A549 (cell line): ENCODE results near the gene RANBP17. TPM values are rescaled to one million over a fixed set of nuclear protein-coding genes. Genes with fewer than 3 reads are reported as not detected.

ENCODE experiments used
- ATAC-seq, 2 experiments: fragments of 200-7000 bp in 1 of 2; fragments of >200 bp in 1 of 2; cut with Nextera tagmentation in 1 of 2; cut with Tn5 transposase in 1 of 2; 3 replicates each; pipeline versions ENCODE4 v1.8.0 to v1.9.1; 2018 to 2020; ENCODE audit warnings: mild to moderate bottlenecking in 1 of 2, moderate library complexity in 1 of 2
- CTCF ChIA-PET: fragments of 300-600 bp; sonication (Branson Sonifier 250); formaldehyde crosslinking; extraction: SDS; loops from one replicate; lab custom pipeline; 2021; ENCODE audit warnings: antibody characterized with exemption, inconsistent platforms; lab: Yijun Ruan, JAX
- POLR2A ChIA-PET: fragments of 350-600 bp; formaldehyde crosslinking; extraction: SDS; loops from one replicate; lab custom pipeline; 2021; ENCODE audit warnings: antibody characterized with exemption, inconsistent platforms; lab: Yijun Ruan, JAX
- DNase-seq, 2 experiments: peaks; one replicate each; pipeline versions ENCODE4 v3.0.0 to v3.0.0-alpha.2; 2011 to 2016; ENCODE audit warnings: low read depth in 1 of 2, low spot score in 1 of 2
- FAIRE-seq: peaks from 2 replicates; lab custom pipeline; 2011; peaks lifted over from hg19 to GRCh38; lab: Jason Lieb, UNC
- H3K27ac ChIP-seq, 2 experiments: fragments of >200 bp; sonication (Bioruptor Twin); formaldehyde crosslinking; 3 replicates each; pipeline ENCODE4 v1.5.1; 2016 to 2017
- H3K4me1 ChIP-seq: fragments of >200 bp; sonication (Bioruptor Twin); formaldehyde crosslinking; 3 replicates; pipeline ENCODE4 v1.6.1; 2016
- H3K4me2 ChIP-seq: fragments of >200 bp; sonication (Bioruptor Twin); formaldehyde crosslinking; 3 replicates; pipeline ENCODE4 v1.6.1; 2016
- H3K4me3 ChIP-seq: fragments of >200 bp; sonication (Bioruptor Twin); formaldehyde crosslinking; 3 replicates; pipeline ENCODE4 v1.5.1; 2016
- H3K9me3 ChIP-seq: fragments of >200 bp; sonication (Bioruptor Twin); formaldehyde crosslinking; 3 replicates; pipeline ENCODE4 v1.6.1; 2016
- CBX2 ChIP-seq: fragments of 200-600 bp; sonication (generic); IDR thresholded peaks from 2 replicates; pipeline ENCODE4 v1.6.1; 2016; ENCODE audit warnings: low read depth, mild to moderate bottlenecking, borderline replicate concordance
- CEBPB ChIP-seq, 2 experiments: fragments of >200 bp in 1 of 2; sonication (Bioruptor Twin) in 1 of 2; formaldehyde crosslinking in 1 of 2; IDR thresholded peaks; 2 replicates each; pipeline ENCODE4 v1.6.1; 2012 to 2016
- ESRRA ChIP-seq: fragments of 150-350 bp; IDR thresholded peaks from 2 replicates; pipeline ENCODE4 v1.6.1; 2014; ENCODE audit warnings: mild to moderate bottlenecking, low read length, borderline replicate concordance
- FOSB ChIP-seq: fragments of 250-450 bp; sonication (Bioruptor Pico); IDR thresholded peaks from 2 replicates; pipeline ENCODE4 v1.5.0; 2020; ENCODE audit warnings: mild to moderate bottlenecking, moderate library complexity
- GATA3 ChIP-seq: IDR thresholded peaks from 2 replicates; pipeline ENCODE4 v1.6.1; 2012; ENCODE audit warnings: borderline replicate concordance
- HDAC2 ChIP-seq: fragments of 200-600 bp; sonication (generic); IDR thresholded peaks from 2 replicates; pipeline ENCODE4 v1.6.1; 2016
- HEYL ChIP-seq: fragments of 250-450 bp; sonication (Bioruptor Pico); IDR thresholded peaks from 2 replicates; pipeline ENCODE4 v1.8.0; 2021; ENCODE audit warnings: mild to moderate bottlenecking, moderate library complexity
- HOXB13 ChIP-seq: fragments of 250-450 bp; sonication (Bioruptor Pico); IDR thresholded peaks from 2 replicates; pipeline ENCODE4 v1.5.0; 2020; ENCODE audit warnings: low read depth, mild to moderate bottlenecking, moderate library complexity
- JUN ChIP-seq, 2 experiments: fragments of >200 bp; sonication (Bioruptor Twin); formaldehyde crosslinking; IDR thresholded peaks; 2 replicates in 1 of 2; 3 replicates in 1 of 2; pipeline ENCODE4 v1.6.1; 2016 to 2017
- JUNB ChIP-seq: fragments of >200 bp; sonication (Bioruptor Twin); formaldehyde crosslinking; IDR thresholded peaks from 2 replicates; pipeline ENCODE4 v1.6.1; 2016
- KDM5A ChIP-seq: fragments of 200-600 bp; sonication (generic); IDR thresholded peaks from 2 replicates; pipeline ENCODE4 v1.6.1; 2016; ENCODE audit warnings: antibody characterized with exemption, mild to moderate bottlenecking
- PHF8 ChIP-seq: fragments of 200-600 bp; sonication (generic); IDR thresholded peaks from 2 replicates; pipeline ENCODE4 v1.6.1; 2016; ENCODE audit warnings: low read depth, mild to moderate bottlenecking, antibody characterized with exemption, moderate library complexity, borderline replicate concordance
- POLR2A ChIP-seq: IDR thresholded peaks from 2 replicates; pipeline ENCODE4 v1.6.1; 2012; ENCODE audit warnings: mild to moderate bottlenecking, low read length
- RAD21 ChIP-seq, 2 experiments: fragments of >200 bp in 1 of 2; sonication (Bioruptor Twin) in 1 of 2; formaldehyde crosslinking in 1 of 2; IDR thresholded peaks in 1 of 2; conservative IDR thresholded peaks in 1 of 2; 2 replicates in 1 of 2; 3 replicates in 1 of 2; pipeline ENCODE4 v1.6.1; 2012 to 2018; ENCODE audit warnings: inconsistent platforms in 1 of 2
- RCOR1 ChIP-seq: fragments of 150-350 bp; IDR thresholded peaks from 2 replicates; pipeline ENCODE4 v1.6.1; 2014; ENCODE audit warnings: antibody characterized with exemption, low read length, low read depth
- TFCP2L1 ChIP-seq: fragments of 250-450 bp; sonication (Bioruptor Pico); IDR thresholded peaks from 2 replicates; pipeline ENCODE4 v1.5.0; 2021; ENCODE audit warnings: mild to moderate bottlenecking
- WGBS: methylation state at CpG from one replicate; pipeline ENCODE4 v1.1.6; 2017; ENCODE audit errors: missing lambda C conversion rate; 5-methylcytosine and 5-hydroxymethylcytosine counted together
- polyA plus RNA-seq, 4 experiments: library from polyadenylated mRNA; depleted of rRNA in 3 of 4; stranded (reverse); fragments of >200 nt; fragmentation: RNase III in 1 of 4; extraction: RNeasy Plus Mini Kit Qiagen cat#74134 plus additional on column Dnase treatment in 1 of 4; gene quantifications; 2 replicates in 3 of 4; 3 replicates in 1 of 4; pipeline ENCODE4 v1.2.3, GENCODE V29; 2011 to 2017
- TF ChIP-seq, protein P1 (sequence below): fragments of >200 bp; sonication (Bioruptor Twin); formaldehyde crosslinking; IDR thresholded peaks from 3 replicates; pipeline ENCODE4 v1.5.1; 2016
- TF ChIP-seq, protein P2 (sequence below): fragments of 450-650 bp; IDR thresholded peaks from 2 replicates; pipeline ENCODE4 v1.6.1; 2014; ENCODE audit warnings: antibody characterized with exemption
- TF ChIP-seq, protein P3 (sequence below): IDR thresholded peaks from 2 replicates; pipeline ENCODE4 v1.6.1; 2012
- TF ChIP-seq, protein P4 (sequence below): IDR thresholded peaks from 2 replicates; pipeline ENCODE4 v1.6.1; 2012
- TF ChIP-seq, protein P5 (sequence below): fragments of 250-450 bp; sonication (Bioruptor Pico); IDR thresholded peaks from 2 replicates; pipeline ENCODE4 v1.5.0; 2021; ENCODE audit warnings: mild to moderate bottlenecking, moderate library complexity, borderline replicate concordance

The RANBP17 gene
- polyA plus RNA-seq, 2 of the 4 experiments (the other 2 are of a cell fraction), result 3.4 to 9.2 TPM

DNA sequence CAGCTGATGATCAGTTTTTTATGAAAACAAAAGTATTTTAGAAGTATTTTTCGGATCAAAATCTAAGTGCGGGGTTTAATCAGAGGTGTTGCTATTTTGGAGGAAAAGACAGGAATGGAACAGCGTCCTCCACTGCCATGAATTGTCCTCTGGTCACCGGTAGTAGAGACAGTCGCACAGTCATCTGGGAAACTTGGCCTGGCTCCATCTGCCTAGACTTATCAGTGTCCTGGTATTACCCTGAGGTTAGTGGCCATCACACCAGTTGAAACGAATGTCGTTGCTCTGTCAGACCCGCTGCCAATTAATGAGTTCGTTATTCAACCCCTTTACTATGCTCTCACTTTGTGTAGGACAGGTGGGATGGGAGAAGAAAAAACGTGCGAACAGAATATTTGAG lies 455.4 kb downstream of the RANBP17 start:
- whole genome bisulfite sequencing, result 68% methylated on average over 11 of the region's 11 CpGs
- DNase-seq (no peak), FAIRE-seq (no peak), ATAC-seq (no peak)
- no peaks in the 10 kb centered on the region for H3K9me3 ChIP-seq
- ChIA-PET POLR2A (no interaction called here), CTCF (no interaction called here)
- H3K4me2 ChIP-seq, result no peak overlapping the region
- H3K4me1 ChIP-seq, result no peaks in the 10 kb centered on the region
- H3K27ac ChIP-seq, result no peak overlapping the region
- TF ChIP-seq JUN (IDR thresholded peaks at IDR 0.05) (no peak), GATA3 (no peak), HDAC2 (no peak), FOSB (no peak)
- TF ChIP-seq, protein P1, sequence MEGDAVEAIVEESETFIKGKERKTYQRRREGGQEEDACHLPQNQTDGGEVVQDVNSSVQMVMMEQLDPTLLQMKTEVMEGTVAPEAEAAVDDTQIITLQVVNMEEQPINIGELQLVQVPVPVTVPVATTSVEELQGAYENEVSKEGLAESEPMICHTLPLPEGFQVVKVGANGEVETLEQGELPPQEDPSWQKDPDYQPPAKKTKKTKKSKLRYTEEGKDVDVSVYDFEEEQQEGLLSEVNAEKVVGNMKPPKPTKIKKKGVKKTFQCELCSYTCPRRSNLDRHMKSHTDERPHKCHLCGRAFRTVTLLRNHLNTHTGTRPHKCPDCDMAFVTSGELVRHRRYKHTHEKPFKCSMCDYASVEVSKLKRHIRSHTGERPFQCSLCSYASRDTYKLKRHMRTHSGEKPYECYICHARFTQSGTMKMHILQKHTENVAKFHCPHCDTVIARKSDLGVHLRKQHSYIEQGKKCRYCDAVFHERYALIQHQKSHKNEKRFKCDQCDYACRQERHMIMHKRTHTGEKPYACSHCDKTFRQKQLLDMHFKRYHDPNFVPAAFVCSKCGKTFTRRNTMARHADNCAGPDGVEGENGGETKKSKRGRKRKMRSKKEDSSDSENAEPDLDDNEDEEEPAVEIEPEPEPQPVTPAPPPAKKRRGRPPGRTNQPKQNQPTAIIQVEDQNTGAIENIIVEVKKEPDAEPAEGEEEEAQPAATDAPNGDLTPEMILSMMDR, result no peak
- TF ChIP-seq, protein P2, sequence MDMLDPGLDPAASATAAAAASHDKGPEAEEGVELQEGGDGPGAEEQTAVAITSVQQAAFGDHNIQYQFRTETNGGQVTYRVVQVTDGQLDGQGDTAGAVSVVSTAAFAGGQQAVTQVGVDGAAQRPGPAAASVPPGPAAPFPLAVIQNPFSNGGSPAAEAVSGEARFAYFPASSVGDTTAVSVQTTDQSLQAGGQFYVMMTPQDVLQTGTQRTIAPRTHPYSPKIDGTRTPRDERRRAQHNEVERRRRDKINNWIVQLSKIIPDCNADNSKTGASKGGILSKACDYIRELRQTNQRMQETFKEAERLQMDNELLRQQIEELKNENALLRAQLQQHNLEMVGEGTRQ, result no peak
- no peak overlapping the region for H3K4me3 ChIP-seq

DNA sequence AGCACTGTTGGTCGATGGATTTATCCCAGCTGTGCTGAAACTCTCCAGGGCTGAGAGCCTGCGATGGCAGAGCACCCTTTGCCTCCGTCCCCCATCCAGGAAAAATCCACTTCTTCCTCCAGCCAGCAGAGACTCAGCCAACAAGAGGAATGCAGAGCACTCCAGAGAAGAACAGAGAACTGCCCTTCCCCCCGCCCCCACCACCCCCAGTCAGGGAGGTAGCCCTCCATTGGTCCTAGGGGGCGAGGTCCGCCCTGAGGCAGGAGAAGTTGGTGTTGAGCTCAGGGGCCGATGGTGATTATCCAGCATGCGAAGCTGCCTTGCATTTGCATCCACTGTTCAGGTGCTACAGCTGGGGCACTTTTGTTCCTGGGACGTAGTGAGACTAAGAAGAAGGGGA lies 456.2 kb downstream of the RANBP17 start:
- ATAC-seq, result no peak
- H3K27ac ChIP-seq, result no peak overlapping the region
- H3K4me1 ChIP-seq, result no peaks in the 10 kb centered on the region
- no peak for FAIRE-seq
- no peak overlapping the region for H3K4me3 ChIP-seq
- no peak overlapping the region for H3K4me2 ChIP-seq
- DNase-seq, result no peak
- ChIA-PET POLR2A (no interaction called here), CTCF (interaction anchor here (0.9 to 1.1 kb wide), 2 partner anchors 18 to 24 kb away, joined by 3 to 4 read pairs; no protein-coding TSS in a partner anchor)
- 57% methylated on average over 6 of the region's 9 CpGs for WGBS
- TF ChIP-seq RAD21 (conservative IDR thresholded peaks at IDR 0.05 in 1 of 2, IDR thresholded peaks at IDR 0.05 in 1 of 2) (no peak), CBX2 (no peak), HEYL (CRISPR knock-in tag) (no peak), TFCP2L1 (CRISPR knock-in tag) (no peak), PHF8 (no peak), ESRRA (no peak), JUNB (no peak)
- TF ChIP-seq, protein P3, sequence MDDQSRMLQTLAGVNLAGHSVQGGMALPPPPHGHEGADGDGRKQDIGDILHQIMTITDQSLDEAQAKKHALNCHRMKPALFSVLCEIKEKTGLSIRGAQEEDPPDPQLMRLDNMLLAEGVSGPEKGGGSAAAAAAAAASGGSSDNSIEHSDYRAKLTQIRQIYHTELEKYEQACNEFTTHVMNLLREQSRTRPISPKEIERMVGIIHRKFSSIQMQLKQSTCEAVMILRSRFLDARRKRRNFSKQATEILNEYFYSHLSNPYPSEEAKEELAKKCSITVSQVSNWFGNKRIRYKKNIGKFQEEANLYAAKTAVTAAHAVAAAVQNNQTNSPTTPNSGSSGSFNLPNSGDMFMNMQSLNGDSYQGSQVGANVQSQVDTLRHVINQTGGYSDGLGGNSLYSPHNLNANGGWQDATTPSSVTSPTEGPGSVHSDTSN, result no peak
- TF ChIP-seq, protein P4, sequence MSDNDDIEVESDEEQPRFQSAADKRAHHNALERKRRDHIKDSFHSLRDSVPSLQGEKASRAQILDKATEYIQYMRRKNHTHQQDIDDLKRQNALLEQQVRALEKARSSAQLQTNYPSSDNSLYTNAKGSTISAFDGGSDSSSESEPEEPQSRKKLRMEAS, result no peak
- no peaks in the 10 kb centered on the region for H3K9me3 ChIP-seq

DNA sequence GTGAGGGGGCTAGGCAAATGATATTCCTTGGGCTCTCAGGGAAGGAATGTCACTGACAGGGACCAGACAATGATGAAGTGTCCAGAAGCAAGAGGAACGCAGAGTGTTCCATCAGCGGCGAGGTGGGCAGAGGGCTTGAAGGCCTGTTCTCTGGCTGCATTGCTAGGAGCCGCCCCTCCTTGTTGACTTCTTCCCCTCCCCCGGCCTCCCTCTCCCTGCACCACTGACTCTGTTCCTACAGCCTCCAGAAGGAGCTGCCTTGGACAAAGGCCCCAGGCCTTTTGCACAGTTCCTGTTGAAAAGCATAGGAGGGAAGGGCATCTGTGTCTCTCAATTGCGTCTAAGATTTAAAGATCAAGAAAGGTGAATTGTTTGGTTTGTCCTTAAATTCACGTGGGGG lies 459.6 kb downstream of the RANBP17 start:
- TF ChIP-seq, protein P5, sequence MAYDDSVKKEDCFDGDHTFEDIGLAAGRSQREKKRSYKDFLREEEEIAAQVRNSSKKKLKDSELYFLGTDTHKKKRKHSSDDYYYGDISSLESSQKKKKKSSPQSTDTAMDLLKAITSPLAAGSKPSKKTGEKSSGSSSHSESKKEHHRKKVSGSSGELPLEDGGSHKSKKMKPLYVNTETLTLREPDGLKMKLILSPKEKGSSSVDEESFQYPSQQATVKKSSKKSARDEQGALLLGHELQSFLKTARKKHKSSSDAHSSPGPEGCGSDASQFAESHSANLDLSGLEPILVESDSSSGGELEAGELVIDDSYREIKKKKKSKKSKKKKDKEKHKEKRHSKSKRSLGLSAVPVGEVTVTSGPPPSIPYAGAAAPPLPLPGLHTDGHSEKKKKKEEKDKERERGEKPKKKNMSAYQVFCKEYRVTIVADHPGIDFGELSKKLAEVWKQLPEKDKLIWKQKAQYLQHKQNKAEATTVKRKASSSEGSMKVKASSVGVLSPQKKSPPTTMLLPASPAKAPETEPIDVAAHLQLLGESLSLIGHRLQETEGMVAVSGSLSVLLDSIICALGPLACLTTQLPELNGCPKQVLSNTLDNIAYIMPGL, result no peak
- no peak for TF ChIP-seq CEBPB (IDR thresholded peaks at IDR 0.05)
- TF ChIP-seq HOXB13 (CRISPR knock-in tag), result no peak
- TF ChIP-seq POLR2A, result no peak
- no peak for TF ChIP-seq FOSB
- no peak for TF ChIP-seq PHF8
- TF ChIP-seq RCOR1, result no peak
- no peak for TF ChIP-seq KDM5A
- TF ChIP-seq ESRRA, result no peak
- TF ChIP-seq JUN (IDR thresholded peaks at IDR 0.05), result no peak
- ATAC-seq (no peak), FAIRE-seq (no peak), DNase-seq (no peak)
- Histone ChIP-seq H3K27ac (no peak overlapping the region), H3K4me2 (no peak overlapping the region), H3K4me1 (no peaks in the 10 kb centered on the region), H3K9me3 (no peaks in the 10 kb centered on the region), H3K4me3 (no peak overlapping the region)
- 43% methylated on average over 7 of the region's 7 CpGs for WGBS
- ChIA-PET CTCF (interaction anchor here (0.6 to 1.2 kb wide), 3 partner anchors 15 to 512 kb away, joined by 3 to 5 read pairs (median 4); no protein-coding TSS in a partner anchor), POLR2A (no interaction called here)
